OCI-LY3 (cell line): ENCODE results near the gene IL17REL.

Source experiments
- H2AFZ ChIP-seq: fragments of 200-600, 300-600 bp; shearing (Covaris generic); 2 replicates; pipeline ENCODE4 v1.6.0; 2014; ENCODE audit warnings: antibody characterized with exemption, low read depth, low read length
- H3K27ac ChIP-seq: fragments of 200-600, 300-600 bp; sonication (generic); 2 replicates; pipeline ENCODE4 v1.5.1; 2014; ENCODE audit warnings: mild to moderate bottlenecking, low read length, moderate library complexity, mixed read lengths
- H3K27me3 ChIP-seq: fragments of 200-600, 300-600 bp; sonication (generic); 2 replicates; pipeline ENCODE4 v1.6.1; 2014; ENCODE audit warnings: low read depth, low read length, mixed read lengths
- H3K36me3 ChIP-seq: fragments of 200-600, 300-600 bp; sonication (generic); replicated peaks from 2 replicates; pipeline ENCODE3; 2014; ENCODE audit warnings: low read depth, low read length, mixed read lengths
- H3K4me1 ChIP-seq: fragments of 300-600, 200-600 bp; sonication (generic); 2 replicates; pipeline ENCODE4 v1.6.1; 2014; ENCODE audit warnings: low read length, mixed read lengths
- H3K4me2 ChIP-seq: fragments of 200-600, 300-600 bp; sonication (generic); 2 replicates; pipeline ENCODE4 v1.6.1; 2014; ENCODE audit warnings: low read length, mixed read lengths
- H3K4me3 ChIP-seq: fragments of 300-600, 200-600 bp; sonication (generic); 2 replicates; pipeline ENCODE4 v1.5.1; 2014; ENCODE audit warnings: antibody characterized with exemption, mild to moderate bottlenecking, low read length, moderate library complexity
- H3K79me2 ChIP-seq: fragments of 300-600, 200-600 bp; shearing (Covaris generic); 2 replicates; pipeline ENCODE4 v1.6.1; 2014; ENCODE audit warnings: mild to moderate bottlenecking, low read length, mixed read lengths
- H3K9ac ChIP-seq: fragments of 300-600, 200-600 bp; shearing (Covaris generic); 2 replicates; pipeline ENCODE4 v1.6.0; 2014; ENCODE audit warnings: mild to moderate bottlenecking, low read length, moderate library complexity
- H3K9me3 ChIP-seq: fragments of 200-600, 300-600 bp; shearing (Covaris generic); 2 replicates; pipeline ENCODE4 v1.6.1; 2014; ENCODE audit warnings: low read length, mixed read lengths; ENCODE audit not compliant: insufficient read depth
- H4K20me1 ChIP-seq: fragments of 200-600, 300-600 bp; sonication (generic); 2 replicates; pipeline ENCODE4 v1.6.1; 2016; ENCODE audit warnings: low read length, mixed read lengths; ENCODE audit not compliant: insufficient read depth
- EZH2phosphoT487 ChIP-seq: fragments of 200-600 bp; shearing (Covaris generic); IDR thresholded peaks from 2 replicates; pipeline ENCODE4 v1.6.1; 2018; ENCODE audit warnings: antibody characterized with exemption, mixed run types, low read depth
- TF ChIP-seq, protein P1 (sequence below): fragments of 200-600, 300-600 bp; sonication (generic); IDR thresholded peaks from 2 replicates; pipeline ENCODE4 v1.5.1; 2014; ENCODE audit warnings: antibody characterized with exemption, low read length, low read depth

The IL17REL gene

DNA sequence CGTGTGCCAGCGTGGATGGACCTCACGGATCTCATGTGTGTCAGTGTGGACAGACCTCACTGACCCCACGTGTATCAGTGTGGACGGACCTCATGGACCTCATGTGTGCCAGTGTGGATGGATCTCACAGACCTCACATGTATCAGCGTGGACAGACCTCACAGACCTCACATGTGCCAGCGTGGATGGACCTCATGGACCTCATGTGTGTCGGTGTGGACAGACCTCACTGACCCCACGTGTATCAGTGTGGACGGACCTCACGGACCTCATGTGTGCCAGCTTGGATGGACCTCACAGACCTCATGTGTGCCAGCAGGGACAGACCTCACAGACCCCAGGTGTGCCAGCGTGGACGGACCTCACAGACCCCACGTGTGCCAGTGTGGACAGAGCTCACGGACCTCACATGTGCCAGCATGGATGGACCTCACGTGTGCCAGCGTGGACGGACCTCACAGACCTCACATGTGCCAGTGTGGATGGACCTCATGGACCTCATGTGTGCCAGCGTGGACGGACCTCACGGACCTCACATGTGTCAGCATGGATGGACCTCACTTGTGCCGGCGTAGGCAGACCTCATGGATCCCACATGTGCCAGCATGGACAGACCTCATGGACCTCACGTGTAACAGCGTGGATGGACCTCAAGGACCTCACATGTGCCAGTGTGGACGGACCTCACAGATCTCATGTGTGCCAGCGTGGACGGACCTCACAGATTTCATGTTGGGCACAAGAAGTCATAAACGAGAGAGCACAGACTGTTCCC is 27.3 kb upstream of the IL17REL start:
- no peak for TF ChIP-seq EZH2phosphoT487
- TF ChIP-seq, protein P1, sequence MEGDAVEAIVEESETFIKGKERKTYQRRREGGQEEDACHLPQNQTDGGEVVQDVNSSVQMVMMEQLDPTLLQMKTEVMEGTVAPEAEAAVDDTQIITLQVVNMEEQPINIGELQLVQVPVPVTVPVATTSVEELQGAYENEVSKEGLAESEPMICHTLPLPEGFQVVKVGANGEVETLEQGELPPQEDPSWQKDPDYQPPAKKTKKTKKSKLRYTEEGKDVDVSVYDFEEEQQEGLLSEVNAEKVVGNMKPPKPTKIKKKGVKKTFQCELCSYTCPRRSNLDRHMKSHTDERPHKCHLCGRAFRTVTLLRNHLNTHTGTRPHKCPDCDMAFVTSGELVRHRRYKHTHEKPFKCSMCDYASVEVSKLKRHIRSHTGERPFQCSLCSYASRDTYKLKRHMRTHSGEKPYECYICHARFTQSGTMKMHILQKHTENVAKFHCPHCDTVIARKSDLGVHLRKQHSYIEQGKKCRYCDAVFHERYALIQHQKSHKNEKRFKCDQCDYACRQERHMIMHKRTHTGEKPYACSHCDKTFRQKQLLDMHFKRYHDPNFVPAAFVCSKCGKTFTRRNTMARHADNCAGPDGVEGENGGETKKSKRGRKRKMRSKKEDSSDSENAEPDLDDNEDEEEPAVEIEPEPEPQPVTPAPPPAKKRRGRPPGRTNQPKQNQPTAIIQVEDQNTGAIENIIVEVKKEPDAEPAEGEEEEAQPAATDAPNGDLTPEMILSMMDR: no peak
- H4K20me1 ChIP-seq: no peaks in the 10 kb centered on the region
- H3K79me2 ChIP-seq: no peaks in the 10 kb centered on the region
- no peak overlapping the region for H3K4me3 ChIP-seq
- H3K4me1 ChIP-seq: no peaks in the 10 kb centered on the region
- no peak overlapping the region for H3K4me2 ChIP-seq
- H2AFZ ChIP-seq: no peak overlapping the region
- H3K9ac ChIP-seq: no peak overlapping the region
- H3K27me3 ChIP-seq: no peaks in the 10 kb centered on the region
- no peaks in the 10 kb centered on the region; the same call in 1 of the 2 replicates for H3K9me3 ChIP-seq
- H3K27ac ChIP-seq: no peak overlapping the region
- no peaks in the 10 kb centered on the region for H3K36me3 ChIP-seq

DNA sequence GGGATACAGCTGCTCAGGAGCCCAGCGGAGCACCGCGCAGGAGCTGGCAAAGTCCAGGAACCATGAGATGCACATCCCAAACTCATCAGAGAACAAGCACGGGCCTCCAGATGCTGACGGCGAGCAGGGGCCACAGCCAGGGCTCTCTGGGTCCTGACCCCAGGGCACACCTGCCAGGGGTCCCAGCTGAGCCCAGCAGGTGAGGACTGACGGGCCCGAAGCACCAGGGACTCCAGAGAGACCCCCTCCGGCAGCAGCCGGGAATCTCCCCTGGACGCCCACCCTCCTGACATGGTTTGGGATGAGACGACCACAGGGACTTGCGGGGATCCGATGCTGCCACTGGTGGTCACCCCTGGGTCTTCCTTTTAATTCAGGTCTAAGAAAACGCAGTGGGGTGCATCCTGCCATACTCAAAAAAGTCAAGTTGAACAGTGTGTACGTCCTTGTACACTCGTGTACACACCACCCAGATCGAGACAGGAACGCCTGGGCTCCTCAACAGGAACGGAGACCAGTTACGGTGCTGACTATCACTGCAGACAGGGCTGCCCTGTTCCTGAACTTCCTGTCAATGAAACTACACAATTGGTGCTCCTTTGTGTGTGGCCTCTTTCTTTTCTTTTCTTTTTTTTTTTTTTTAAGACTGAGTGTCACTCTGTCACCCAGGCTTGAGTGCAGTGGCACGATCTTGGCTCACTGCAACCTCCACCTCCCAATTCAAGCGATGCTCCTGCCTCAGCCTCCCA is 23.6 kb upstream of the IL17REL start:
- no peaks in the 10 kb centered on the region for H3K36me3 ChIP-seq
- H3K27me3 ChIP-seq: no peaks in the 10 kb centered on the region
- no peaks in the 10 kb centered on the region; the same call in 1 of the 2 replicates for H3K9me3 ChIP-seq
- no peak overlapping the region for H3K9ac ChIP-seq
- no peaks in the 10 kb centered on the region for H3K4me1 ChIP-seq
- no peaks in the 10 kb centered on the region for H3K79me2 ChIP-seq
- no peak overlapping the region for H3K27ac ChIP-seq
- no peaks in the 10 kb centered on the region for H4K20me1 ChIP-seq
- no peak overlapping the region for H3K4me3 ChIP-seq
- H2AFZ ChIP-seq: no peak overlapping the region
- TF ChIP-seq, protein P1: no peak
- TF ChIP-seq EZH2phosphoT487: no peak
- no peak overlapping the region for H3K4me2 ChIP-seq

DNA sequence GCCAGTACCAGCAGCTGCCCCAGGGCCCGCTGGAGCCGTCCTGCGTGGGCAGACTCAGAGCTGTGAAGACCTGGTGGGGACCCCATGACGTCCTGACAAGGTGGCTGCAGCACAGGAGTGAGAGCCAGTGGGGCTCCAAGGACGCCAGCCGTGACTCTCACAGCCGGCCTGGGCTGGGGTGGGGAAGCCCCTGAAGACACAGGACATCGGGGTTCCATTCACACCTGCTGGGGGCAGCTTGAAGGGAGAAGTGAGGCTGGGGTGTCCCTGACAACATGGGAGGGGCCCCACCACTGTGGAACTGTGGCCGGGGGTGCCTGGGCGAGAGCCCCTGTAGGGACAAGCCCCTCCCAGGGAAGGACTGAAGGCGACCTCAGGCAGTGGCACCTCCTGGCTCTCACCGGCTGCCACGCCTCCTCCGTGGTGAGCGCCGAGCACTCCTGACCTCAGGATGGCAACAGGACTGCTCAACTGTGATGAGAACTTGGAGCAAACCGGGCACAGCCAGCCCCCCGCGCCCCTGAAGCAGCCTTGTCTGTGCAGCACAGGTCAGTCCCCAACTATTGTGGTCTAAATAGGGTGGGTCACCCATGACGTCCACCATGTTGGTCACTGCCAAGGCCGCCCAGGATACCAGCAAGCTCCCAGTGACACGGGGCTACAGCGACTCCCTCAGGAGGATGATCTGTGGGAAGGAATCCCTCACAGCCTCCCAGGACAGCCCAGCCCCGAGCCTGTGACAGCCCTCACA is 22.7 kb upstream of the IL17REL start:
- no peak overlapping the region for H2AFZ ChIP-seq
- no peak overlapping the region for H3K4me3 ChIP-seq
- TF ChIP-seq EZH2phosphoT487: no peak
- TF ChIP-seq, protein P1: no peak
- H3K9ac ChIP-seq: no peak overlapping the region
- H3K36me3 ChIP-seq: no peaks in the 10 kb centered on the region
- H3K27me3 ChIP-seq: no peaks in the 10 kb centered on the region
- H3K79me2 ChIP-seq: no peaks in the 10 kb centered on the region
- no peak overlapping the region for H3K27ac ChIP-seq
- no peaks in the 10 kb centered on the region; the same call in 1 of the 2 replicates for H3K4me1 ChIP-seq
- H3K9me3 ChIP-seq: no peaks in the 10 kb centered on the region; the same call in 1 of the 2 replicates
- no peak overlapping the region for H3K4me2 ChIP-seq
- H4K20me1 ChIP-seq: no peaks in the 10 kb centered on the region
